ENCODE results near the gene R3HDM2. TPM values are rescaled to one million over a fixed set of nuclear protein-coding genes. Genes with fewer than 3 reads are reported as not detected.
A peak's percentile ranks its signal among the peaks of the same experiment; 100 is the strongest.
"Not testable (repeated sequence)": the region's sequence is repeated elsewhere in the genome, so short reads cannot be mapped to it uniquely, and the experiment has no call there.

Gene R3HDM2
- total RNA-seq, 1 experiment from 2014 or later: 8.9 TPM

DNA sequence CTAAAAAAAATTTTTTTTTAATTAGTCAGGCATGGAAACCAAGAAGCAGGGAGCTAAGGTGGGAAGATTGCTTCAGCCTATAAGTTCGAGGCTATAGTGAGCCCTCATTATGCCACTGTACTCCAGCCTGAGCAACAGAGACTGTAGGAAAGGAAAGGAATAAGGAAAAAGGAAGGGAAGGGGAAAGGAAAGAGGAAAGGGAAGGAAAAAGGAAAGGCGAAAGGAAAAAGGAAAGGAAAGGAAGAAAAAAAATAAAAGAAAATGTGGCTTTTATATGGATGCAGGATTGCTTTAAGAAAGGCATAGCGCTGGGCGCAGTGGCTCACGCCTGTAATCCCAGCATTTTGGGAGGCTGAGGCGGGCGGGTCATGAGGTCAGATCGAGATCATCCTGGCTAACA, 70.4 kb downstream of the R3HDM2 start:
- in situ Hi-C loops (cut with HindIII; ENCODE audit: low sequenced_read_pairs): no loop called here
- DNase-seq (ENCODE audit: low spot score): no peak

DNA sequence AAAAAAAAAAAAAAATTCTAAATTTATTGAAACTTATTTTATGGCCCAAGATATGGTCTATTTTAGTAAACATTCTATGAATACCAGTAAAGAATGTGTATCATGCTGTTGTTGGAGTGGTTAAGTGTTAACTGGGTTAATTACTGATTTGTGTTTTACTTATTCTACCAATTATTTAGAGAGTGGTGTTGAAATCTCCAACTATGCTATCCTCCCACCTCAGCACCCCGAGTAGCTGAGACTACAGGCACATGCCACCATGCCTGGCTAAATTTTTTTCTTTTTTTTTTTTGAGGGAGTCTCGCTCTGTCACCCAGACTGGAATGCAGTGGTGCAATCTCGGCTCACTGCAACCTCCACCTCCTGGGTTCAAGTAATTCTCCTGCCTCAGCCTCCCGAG, 72.2 kb downstream of the R3HDM2 start:
- no peak for DNase-seq (ENCODE audit: low spot score)
- in situ Hi-C loops (cut with HindIII; ENCODE audit: low sequenced_read_pairs): no loop called here

DNA sequence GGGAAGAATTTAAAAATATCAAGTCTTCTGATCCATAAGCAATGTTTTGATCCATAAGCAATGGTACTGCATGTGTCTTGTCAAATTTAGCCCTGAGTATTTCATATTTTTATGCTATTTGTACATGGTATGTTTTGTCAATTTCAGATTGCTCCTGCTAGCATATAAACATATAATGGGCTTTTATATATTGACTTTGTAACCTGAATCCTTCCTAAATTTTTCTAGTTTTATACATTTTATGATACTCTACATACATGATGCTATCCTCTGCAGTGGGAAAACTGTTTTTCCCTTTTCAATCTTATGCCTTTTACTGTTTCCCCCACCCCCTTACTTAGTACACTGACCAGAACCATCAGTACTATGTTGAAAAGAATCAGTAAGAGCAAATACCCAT, 75.1 kb downstream of the R3HDM2 start:
- in situ Hi-C loops (cut with HindIII; ENCODE audit: low sequenced_read_pairs): no loop called here
- no peak for DNase-seq (ENCODE audit: low spot score)

GRCh38 chr12:57352166-57352565, 78.7 kb downstream of the R3HDM2 start:
- in situ Hi-C loops (cut with HindIII; ENCODE audit: low sequenced_read_pairs): no loop called here
- no peak for DNase-seq (ENCODE audit: low spot score)

- no peak for DNase-seq (ENCODE audit: low spot score)
- in situ Hi-C loops (cut with HindIII; ENCODE audit: low sequenced_read_pairs): no loop called here
Measured at GRCh38 chr12:57347284-57347683, 83.6 kb downstream of the R3HDM2 start.

GRCh38 chr12:57343703-57344378, 87.0 kb downstream of the R3HDM2 start:
- no peak for DNase-seq (ENCODE audit: low spot score)
- in situ Hi-C loops (cut with HindIII; ENCODE audit: low sequenced_read_pairs): no loop called here

DNA sequence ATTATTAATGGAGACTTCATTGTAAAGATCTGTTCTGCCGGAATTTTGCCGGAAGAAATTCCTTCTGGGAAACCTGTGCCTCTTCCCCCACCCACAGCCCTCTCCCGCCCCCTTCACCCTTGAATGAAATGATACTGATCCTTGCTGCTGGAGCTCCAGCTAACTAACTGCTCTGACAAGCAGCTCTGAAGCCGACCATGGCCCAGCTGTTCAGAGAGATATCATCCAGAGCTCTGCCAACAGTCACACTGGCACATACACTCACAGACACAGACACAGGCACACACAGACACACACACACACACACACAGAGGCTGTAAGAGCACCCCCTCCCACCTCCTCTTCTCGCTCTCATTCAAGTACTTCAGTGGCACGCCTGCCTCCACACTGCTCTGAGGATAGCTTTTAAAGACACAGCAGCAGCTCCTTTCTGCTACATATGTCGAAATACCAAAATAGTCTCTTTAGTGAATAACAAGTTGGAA, 88.6 kb downstream of the R3HDM2 start:
- peak; percentile 59 for DNase-seq (ENCODE audit: low spot score)
- in situ Hi-C loops (cut with HindIII; ENCODE audit: low sequenced_read_pairs): no loop called here

- DNase-seq (ENCODE audit: low spot score): peak; percentile 71
- in situ Hi-C loops (cut with HindIII; ENCODE audit: low sequenced_read_pairs): no loop called here
Measured at GRCh38 chr12:57341275-57341990, 89.4 kb downstream of the R3HDM2 start.

DNA sequence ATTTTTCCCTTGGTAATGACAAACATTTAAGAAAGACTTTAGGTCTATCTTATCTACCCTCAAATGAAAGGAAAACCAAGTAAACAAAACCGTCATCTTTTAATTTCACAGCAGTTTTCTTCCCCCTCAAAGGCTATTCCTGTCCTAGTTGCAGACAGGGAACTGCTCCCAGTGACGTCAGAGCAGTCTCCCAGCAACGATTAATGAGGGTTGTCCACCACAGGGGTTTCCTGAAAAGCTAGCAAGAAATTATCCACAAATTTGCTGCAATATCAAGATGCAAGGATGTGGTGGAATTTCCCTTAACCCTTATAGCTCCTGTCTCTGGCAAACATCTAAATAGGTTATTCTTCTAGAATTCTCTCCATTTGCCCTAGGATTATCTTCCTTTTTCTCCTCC, 90.7 kb downstream of the R3HDM2 start:
- in situ Hi-C loops (cut with HindIII; ENCODE audit: low sequenced_read_pairs): no loop called here
- peak; percentile 77 for DNase-seq (ENCODE audit: low spot score)

- DNase-seq (ENCODE audit: low spot score): not testable (repeated sequence)
Measured at GRCh38 chr12:57336299-57336698, 94.5 kb downstream of the R3HDM2 start.

GRCh38 chr12:57334219-57334618, 96.6 kb downstream of the R3HDM2 start:
- in situ Hi-C loops (cut with HindIII; ENCODE audit: low sequenced_read_pairs): no loop called here
- no peak for DNase-seq (ENCODE audit: low spot score)

More at GRCh38 chr12:57336299-57336698, 94.5 kb downstream of the R3HDM2 start:
- in situ Hi-C loops (cut with HindIII; ENCODE audit: low sequenced_read_pairs): not testable (repeated sequence)

- DNase-seq (ENCODE audit: low spot score): no peak
- in situ Hi-C loops (cut with HindIII; ENCODE audit: low sequenced_read_pairs): no loop called here
Measured at GRCh38 chr12:57332646-57333312, 98.1 kb downstream of the R3HDM2 start.

DNA sequence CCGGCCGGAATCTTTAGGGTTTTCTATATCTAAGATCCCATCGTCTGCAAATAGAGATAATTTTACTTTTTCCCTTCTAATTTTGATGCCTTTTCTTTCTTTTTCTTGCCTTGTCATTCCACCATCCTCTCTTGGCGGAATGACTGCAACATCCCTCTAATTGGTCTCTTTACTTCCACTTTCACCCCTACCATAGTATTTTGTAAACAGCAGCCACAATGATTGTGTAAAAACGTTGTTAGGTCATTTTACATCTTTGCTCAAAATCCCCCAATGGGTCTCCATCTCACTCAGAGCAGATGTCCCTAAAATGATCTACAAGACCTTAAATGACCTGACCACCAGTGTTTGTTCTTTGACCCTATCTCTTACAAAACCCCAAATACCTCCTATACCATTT, 99.9 kb downstream of the R3HDM2 start:
- DNase-seq (ENCODE audit: low spot score): no peak
- in situ Hi-C loops (cut with HindIII; ENCODE audit: low sequenced_read_pairs): no loop called here

- in situ Hi-C loops (cut with HindIII; ENCODE audit: low sequenced_read_pairs): no loop called here
- no peak for DNase-seq (ENCODE audit: low spot score)
Measured at GRCh38 chr12:57329219-57329618, 101.6 kb downstream of the R3HDM2 start.

DNA sequence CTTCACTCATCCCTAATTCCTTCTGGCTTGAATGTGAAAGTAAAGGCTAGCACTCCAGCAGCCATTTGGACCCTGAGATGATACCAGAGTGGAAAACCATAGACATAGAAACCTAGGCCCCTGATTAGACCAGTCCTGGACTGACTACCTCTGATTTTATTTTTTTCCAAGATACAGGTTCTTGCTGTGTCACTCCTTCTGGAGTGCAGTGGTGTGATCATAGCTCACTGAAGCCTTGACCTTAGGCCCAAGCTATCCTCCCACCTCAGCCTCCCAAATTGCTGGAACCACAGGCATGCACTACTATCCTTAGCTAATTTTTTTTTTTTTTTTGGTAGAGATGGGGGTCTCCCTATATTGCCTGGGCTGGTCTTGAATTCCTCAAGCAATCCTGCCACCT, 105.4 kb downstream of the R3HDM2 start:
- no peak for DNase-seq (ENCODE audit: low spot score)
- in situ Hi-C loops (cut with HindIII; ENCODE audit: low sequenced_read_pairs): no loop called here

DNA sequence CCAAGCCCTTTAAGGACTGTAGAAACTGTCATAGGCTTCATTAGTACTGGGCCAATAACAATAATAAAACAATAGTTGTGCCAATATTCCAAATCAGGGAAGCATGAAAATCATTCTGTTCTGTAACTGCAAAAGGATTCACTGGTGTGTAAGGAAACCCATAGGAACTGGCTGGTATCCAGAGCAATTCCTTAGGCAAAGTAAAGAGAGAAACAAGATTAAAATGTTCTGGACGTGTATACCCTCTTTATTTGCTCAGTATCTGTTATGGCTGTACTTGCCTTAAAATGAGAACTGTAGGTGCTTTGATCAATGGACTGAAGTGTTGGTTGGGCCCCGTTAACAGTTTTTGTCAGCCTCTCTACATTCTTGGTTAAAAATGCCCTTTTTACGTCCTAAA, 107.4 kb downstream of the R3HDM2 start:
- peak; percentile 33 for DNase-seq (ENCODE audit: low spot score)
- in situ Hi-C loops (cut with HindIII; ENCODE audit: low sequenced_read_pairs): no loop called here

- DNase-seq (ENCODE audit: low spot score): no peak
- in situ Hi-C loops (cut with HindIII; ENCODE audit: low sequenced_read_pairs): no loop called here
Measured at GRCh38 chr12:57320639-57321038, 110.2 kb downstream of the R3HDM2 start.

GRCh38 chr12:57319678-57320469, 111.0 kb downstream of the R3HDM2 start:
- DNase-seq (ENCODE audit: low spot score): no peak
- in situ Hi-C loops (cut with HindIII; ENCODE audit: low sequenced_read_pairs): no loop called here

- no peak for DNase-seq (ENCODE audit: low spot score)
- in situ Hi-C loops (cut with HindIII; ENCODE audit: low sequenced_read_pairs): no loop called here
Measured at GRCh38 chr12:57315681-57316080, 115.2 kb downstream of the R3HDM2 start.
